Tibial nerve (tissue), 4 donors: ENCODE data around the gene DUS1L. TPM values are rescaled to one million over a fixed set of nuclear protein-coding genes. Genes with fewer than 3 reads are reported as not detected.

Experiments used
- DNase-seq, 2 donors: peaks; one replicate each; pipeline ENCODE4 v3.0.0-alpha.2; 2019; ENCODE audit warnings: low spot score in 2 of 2
- H3K27ac ChIP-seq, 4 donors: fragments of 200-600 bp; sonication (generic) in 3 of 4; one replicate each; pipeline ENCODE4 v1.5.1; 2017 to 2019; ENCODE audit warnings: mild to moderate bottlenecking in 1 of 4
- H3K27me3 ChIP-seq, 2 donors: fragments of 200-600 bp; sonication (generic) in 1 of 2; one replicate each; pipeline versions ENCODE4 v1.5.1 to v1.6.0; 2017 to 2019
- H3K36me3 ChIP-seq, 3 donors: fragments of 200-600 bp; sonication (generic); one replicate each; pipeline ENCODE4 v1.5.1; 2018 to 2019
- H3K4me1 ChIP-seq, 4 donors: fragments of 200-600 bp; sonication (generic) in 3 of 4; one replicate each; pipeline ENCODE4 v1.5.1; 2017 to 2019
- H3K4me3 ChIP-seq, 4 donors: fragments of 200-600 bp; sonication (generic) in 3 of 4; one replicate each; pipeline ENCODE4 v1.5.1; 2017 to 2019; ENCODE audit warnings: mild to moderate bottlenecking in 1 of 4, moderate library complexity in 1 of 4
- H3K9me3 ChIP-seq, 4 donors: fragments of 200-600 bp; sonication (generic) in 3 of 4; one replicate each; pipeline ENCODE4 v1.5.1; 2017 to 2019
- EP300 ChIP-seq, 2 donors: sonication (generic); formaldehyde crosslinking; IDR thresholded peaks; one replicate each; pipeline ENCODE4 v1.6.1; 2017; ENCODE audit warnings: antibody characterized with exemption in 2 of 2, mild to moderate bottlenecking in 1 of 2
- POLR2A ChIP-seq, 2 donors: fragments of 450-650 bp; IDR thresholded peaks; one replicate each; pipeline ENCODE4 v1.6.1; 2017; ENCODE audit warnings: antibody characterized with exemption in 2 of 2, mild to moderate bottlenecking in 2 of 2, moderate library complexity in 2 of 2
- WGBS, 2 donors: methylation state at CpG; one replicate each; pipeline ENCODE4 v1.1.5; 2018; 5-methylcytosine and 5-hydroxymethylcytosine counted together
- total RNA-seq, 4 donors: library from RNA; depleted of rRNA; stranded (reverse); fragments of >200 nt; gene quantifications; one replicate each; pipeline ENCODE4 v1.1.0, GENCODE V29; 2016
- TF ChIP-seq, protein P1 (sequence below), 5 experiments: fragments of 200-600 bp in 3 of 5; fragments of 450-650 bp in 2 of 5; sonication (generic) in 3 of 5; IDR thresholded peaks; one replicate each; pipeline ENCODE4 v1.5.1; 2016 to 2019; ENCODE audit warnings: antibody characterized with exemption in 5 of 5, mild to moderate bottlenecking in 3 of 5, moderate library complexity in 2 of 5

The DUS1L gene
- total RNA-seq, 4 donors from 2014 or later = 85.2 to 179 (median 106) TPM

DNA sequence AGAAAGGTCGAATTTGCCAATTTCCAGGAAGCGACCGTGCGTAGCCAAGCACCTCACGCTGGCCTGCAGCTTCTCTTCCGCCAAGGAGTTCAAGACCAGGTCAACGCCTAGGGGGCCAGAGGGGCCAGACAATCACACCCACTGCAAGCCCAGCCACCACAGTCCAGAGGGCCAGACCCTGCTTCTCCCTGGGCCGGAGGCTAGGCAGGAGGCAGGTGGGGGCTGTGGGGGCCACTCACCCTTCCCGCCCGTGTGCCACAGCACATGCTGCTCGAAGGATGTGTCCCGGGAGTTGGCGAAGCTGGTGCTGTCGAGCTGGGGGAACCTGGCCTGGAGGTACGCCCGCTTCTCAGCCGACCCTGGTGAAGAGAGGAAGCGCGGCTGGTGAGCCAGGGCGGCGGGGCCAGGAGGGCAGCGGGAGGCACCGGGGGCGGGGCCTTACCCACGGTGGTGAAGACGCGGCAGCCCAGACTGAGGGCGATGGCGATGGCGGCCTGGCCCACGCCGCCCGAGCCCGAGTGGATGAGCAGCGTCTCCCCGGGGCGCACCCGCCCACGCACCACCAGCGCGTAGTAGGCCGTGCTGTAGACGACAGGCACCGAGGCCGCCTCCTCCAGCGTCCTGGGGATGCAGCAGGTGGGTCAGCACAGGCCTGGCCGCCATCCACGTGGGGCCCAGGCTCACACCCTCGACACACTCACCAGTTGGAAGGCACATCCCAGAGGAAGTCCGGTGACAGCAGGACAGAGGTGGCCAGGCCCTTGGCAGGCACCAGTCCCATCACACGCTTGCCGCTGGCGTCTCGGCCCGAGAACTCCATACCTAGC is 18.1 kb upstream of the DUS1L start:
- no peaks in the 10 kb centered on the region for H3K27me3 ChIP-seq

DNA sequence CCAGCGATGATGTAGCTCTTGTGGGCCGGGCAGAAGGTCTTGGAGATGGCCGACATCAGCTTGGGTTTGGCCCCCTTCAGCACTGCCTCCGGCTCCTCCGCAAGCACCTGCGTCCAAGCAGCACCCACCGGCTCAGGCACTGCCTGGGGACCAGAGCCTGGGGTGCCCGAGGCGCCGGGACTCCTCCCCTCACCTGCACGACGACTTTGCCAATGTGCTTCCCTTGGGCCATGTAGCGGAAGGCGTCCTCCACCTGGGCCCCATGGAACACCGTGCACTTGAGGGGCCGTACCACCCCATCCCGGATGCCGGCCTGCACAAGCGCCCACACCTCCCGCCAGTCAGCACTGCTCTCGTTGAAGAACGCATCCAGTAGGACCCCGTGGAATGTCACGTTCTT is 17.4 kb upstream of the DUS1L start:
- Histone ChIP-seq H3K27me3 (no peaks in the 10 kb centered on the region), H3K4me3 (no peak overlapping the region), H3K36me3 (peaks cover 7 to 98% (median 45%) of the 10 kb centered on the region in 3 donors), H3K9me3 (no peaks in the 10 kb centered on the region), H3K4me1 (peaks cover 0 to 11% (median 3%) of the 10 kb centered on the region in 4 donors), H3K27ac (no peak overlapping the region)
- WGBS, 2 donors = 91 to 93% methylated on average over 17 to 20 of the region's 24 CpGs
- DNase-seq = no peak
- TF ChIP-seq, protein P1, sequence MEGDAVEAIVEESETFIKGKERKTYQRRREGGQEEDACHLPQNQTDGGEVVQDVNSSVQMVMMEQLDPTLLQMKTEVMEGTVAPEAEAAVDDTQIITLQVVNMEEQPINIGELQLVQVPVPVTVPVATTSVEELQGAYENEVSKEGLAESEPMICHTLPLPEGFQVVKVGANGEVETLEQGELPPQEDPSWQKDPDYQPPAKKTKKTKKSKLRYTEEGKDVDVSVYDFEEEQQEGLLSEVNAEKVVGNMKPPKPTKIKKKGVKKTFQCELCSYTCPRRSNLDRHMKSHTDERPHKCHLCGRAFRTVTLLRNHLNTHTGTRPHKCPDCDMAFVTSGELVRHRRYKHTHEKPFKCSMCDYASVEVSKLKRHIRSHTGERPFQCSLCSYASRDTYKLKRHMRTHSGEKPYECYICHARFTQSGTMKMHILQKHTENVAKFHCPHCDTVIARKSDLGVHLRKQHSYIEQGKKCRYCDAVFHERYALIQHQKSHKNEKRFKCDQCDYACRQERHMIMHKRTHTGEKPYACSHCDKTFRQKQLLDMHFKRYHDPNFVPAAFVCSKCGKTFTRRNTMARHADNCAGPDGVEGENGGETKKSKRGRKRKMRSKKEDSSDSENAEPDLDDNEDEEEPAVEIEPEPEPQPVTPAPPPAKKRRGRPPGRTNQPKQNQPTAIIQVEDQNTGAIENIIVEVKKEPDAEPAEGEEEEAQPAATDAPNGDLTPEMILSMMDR (IDR thresholded peaks at IDR 0.05) = no peak
- TF ChIP-seq EP300 (IDR thresholded peaks at IDR 0.05) = no peak
- no peak for TF ChIP-seq POLR2A (IDR thresholded peaks at IDR 0.05)

More for the DNA sequence above, 18.1 kb upstream of the DUS1L start:
- H3K4me3 ChIP-seq = no peak overlapping the region
- H3K27ac ChIP-seq = no peak overlapping the region
- no peaks in the 10 kb centered on the region for H3K9me3 ChIP-seq
- peaks cover 0 to 3% (median 0%) of the 10 kb centered on the region in 4 donors for H3K4me1 ChIP-seq
- no peak for DNase-seq
- no peak for TF ChIP-seq POLR2A (IDR thresholded peaks at IDR 0.05)
- TF ChIP-seq EP300 (IDR thresholded peaks at IDR 0.05) = no peak
- TF ChIP-seq, protein P1 (IDR thresholded peaks at IDR 0.05) = no peak
- WGBS, 2 donors = 90% methylated on average over 16 to 24 of the region's 55 CpGs
- peaks cover 7 to 100% (median 53%) of the 10 kb centered on the region in 3 donors for H3K36me3 ChIP-seq

DNA sequence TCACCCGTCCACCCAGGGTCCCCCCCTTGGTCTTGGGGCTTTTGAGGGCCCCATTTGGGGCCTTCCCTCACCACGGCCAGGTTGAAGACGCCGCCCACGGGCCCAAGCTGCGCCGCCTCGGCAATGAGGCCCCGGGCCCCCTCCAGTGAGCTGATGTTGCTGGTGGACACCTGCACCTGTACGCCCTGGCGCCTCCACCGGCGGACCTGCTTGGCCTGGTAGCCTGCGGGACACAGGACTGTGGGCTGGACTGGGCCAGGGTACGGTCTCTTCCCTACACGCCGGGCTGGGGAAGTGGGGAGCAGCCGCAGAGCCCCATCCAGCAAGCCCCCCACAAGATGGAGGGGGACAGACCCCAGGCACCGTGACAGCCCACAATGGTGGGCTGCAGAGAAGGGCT is 16.9 kb upstream of the DUS1L start:
- no peaks in the 10 kb centered on the region for H3K27me3 ChIP-seq
- peaks cover 0 to 16% (median 5%) of the 10 kb centered on the region in 4 donors for H3K4me1 ChIP-seq
- H3K27ac ChIP-seq = no peak overlapping the region
- 86 to 89% methylated on average over 14 to 17 of the region's 19 CpGs for WGBS, 2 donors
- peaks cover 7 to 92% (median 41%) of the 10 kb centered on the region in 3 donors for H3K36me3 ChIP-seq
- no peak for DNase-seq
- no peaks in the 10 kb centered on the region for H3K9me3 ChIP-seq
- H3K4me3 ChIP-seq = no peak overlapping the region
- no peak for TF ChIP-seq POLR2A (IDR thresholded peaks at IDR 0.05)
- no peak for TF ChIP-seq EP300 (IDR thresholded peaks at IDR 0.05)
- TF ChIP-seq, protein P1 (IDR thresholded peaks at IDR 0.05) = no peak

DNA sequence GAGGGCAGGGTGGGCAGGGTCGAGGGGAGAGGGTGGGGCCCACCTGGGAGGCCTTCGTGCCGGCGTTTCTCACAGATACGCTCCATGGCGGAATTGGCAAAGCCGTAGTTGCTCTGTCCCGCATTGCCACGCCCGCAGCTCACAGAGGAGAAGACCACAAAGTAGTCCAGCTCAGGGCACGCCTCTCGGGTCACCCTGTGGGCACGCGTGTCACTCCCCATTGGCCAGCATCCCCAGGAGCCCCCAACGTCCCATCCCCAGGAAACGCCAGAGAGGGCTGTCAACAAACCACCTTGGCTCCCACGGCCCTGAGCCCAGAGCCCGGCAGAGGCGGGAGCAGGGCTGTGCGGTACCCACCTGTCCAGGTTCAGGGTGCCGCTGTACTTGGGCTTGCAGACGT is 16.4 kb upstream of the DUS1L start:
- no peaks in the 10 kb centered on the region for H3K9me3 ChIP-seq
- DNase-seq = no peak
- peaks cover 0 to 21% (median 5%) of the 10 kb centered on the region in 4 donors for H3K4me1 ChIP-seq
- no peak overlapping the region for H3K27ac ChIP-seq
- no peaks in the 10 kb centered on the region for H3K27me3 ChIP-seq
- TF ChIP-seq EP300 (IDR thresholded peaks at IDR 0.05) = no peak
- TF ChIP-seq POLR2A (IDR thresholded peaks at IDR 0.05) = no peak
- TF ChIP-seq, protein P1 (IDR thresholded peaks at IDR 0.05) = no peak
- WGBS, 2 donors = 84 to 93% methylated on average over 14 to 17 of the region's 22 CpGs
- peaks cover 7 to 87% (median 38%) of the 10 kb centered on the region in 3 donors for H3K36me3 ChIP-seq
- H3K4me3 ChIP-seq = no peak overlapping the region

DNA sequence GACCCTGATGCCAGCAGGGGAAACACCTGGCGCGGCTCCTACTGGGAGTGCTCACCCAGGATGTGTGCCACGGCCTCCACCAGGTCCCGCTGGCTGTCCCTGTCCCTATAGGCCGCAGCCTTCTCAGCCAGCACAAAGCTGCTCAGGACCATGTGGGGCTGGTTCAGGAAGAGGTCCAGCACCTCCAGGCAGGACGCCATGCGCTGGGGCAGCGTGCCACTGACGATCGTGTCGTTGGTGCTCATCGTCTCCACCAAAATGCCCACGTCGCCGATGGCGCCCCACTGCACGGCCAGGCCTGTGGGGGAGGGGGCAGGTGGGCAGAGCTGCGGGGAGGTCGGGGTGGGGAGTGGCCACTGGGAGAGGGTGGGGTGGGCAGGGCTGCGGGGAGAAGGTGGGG is 15.9 kb upstream of the DUS1L start:
- peaks cover 7 to 83% (median 34%) of the 10 kb centered on the region in 3 donors for H3K36me3 ChIP-seq

More for the DNA sequence above, 15.9 kb upstream of the DUS1L start:
- TF ChIP-seq, protein P1 (IDR thresholded peaks at IDR 0.05) = no peak
- TF ChIP-seq EP300 (IDR thresholded peaks at IDR 0.05) (no peak), POLR2A (IDR thresholded peaks at IDR 0.05) (no peak)
- no peak overlapping the region for H3K27ac ChIP-seq
- 95 to 98% methylated on average over 7 to 9 of the region's 20 CpGs for WGBS, 2 donors
- no peak overlapping the region for H3K4me3 ChIP-seq
- H3K27me3 ChIP-seq = no peaks in the 10 kb centered on the region
- no peaks in the 10 kb centered on the region for H3K9me3 ChIP-seq
- peaks cover 0 to 22% (median 5%) of the 10 kb centered on the region in 4 donors for H3K4me1 ChIP-seq
- no peak for DNase-seq
